MG63 (cell line): ENCODE measurements around the gene TTC33. TPM values are rescaled to one million over a fixed set of nuclear protein-coding genes. Genes with fewer than 3 reads are reported as not detected.
"Not testable (repeated sequence)": the region's sequence is repeated elsewhere in the genome, so short reads cannot be mapped to it uniquely, and the experiment has no call there.

ENCODE experiments used
- DNase-seq: peaks from one replicate; pipeline ENCODE4 v3.0.0-alpha.2; 2020
- H3K27me3 ChIP-seq: fragments of 250-450 bp; sonication (Bioruptor Pico); 2 replicates; pipeline ENCODE4 v1.5.1; 2020; ENCODE audit warnings: mild to moderate bottlenecking, moderate library complexity
- H3K36me3 ChIP-seq: fragments of 250-450 bp; sonication (Bioruptor Pico); 2 replicates; pipeline ENCODE4 v1.5.1; 2020; ENCODE audit warnings: mild to moderate bottlenecking, moderate library complexity
- H3K4me3 ChIP-seq: fragments of 250-450 bp; sonication (Bioruptor Pico); 2 replicates; pipeline ENCODE4 v1.5.1; 2020; ENCODE audit warnings: mild to moderate bottlenecking, moderate library complexity
- H3K9me3 ChIP-seq: fragments of 250-450 bp; sonication (Bioruptor Pico); 2 replicates; pipeline ENCODE4 v1.5.1; 2020; ENCODE audit warnings: mild to moderate bottlenecking, moderate library complexity
- total RNA-seq: library from RNA; depleted of rRNA; stranded (reverse); fragments of >200 nt; shearing (Covaris generic); gene quantifications from 2 replicates; pipeline ENCODE4 v1.2.3, GENCODE V29; 2014; ENCODE audit warnings: low replicate concordance

The TTC33 gene
- total RNA-seq, 1 experiment from 2014 or later: 16.3 TPM

DNA sequence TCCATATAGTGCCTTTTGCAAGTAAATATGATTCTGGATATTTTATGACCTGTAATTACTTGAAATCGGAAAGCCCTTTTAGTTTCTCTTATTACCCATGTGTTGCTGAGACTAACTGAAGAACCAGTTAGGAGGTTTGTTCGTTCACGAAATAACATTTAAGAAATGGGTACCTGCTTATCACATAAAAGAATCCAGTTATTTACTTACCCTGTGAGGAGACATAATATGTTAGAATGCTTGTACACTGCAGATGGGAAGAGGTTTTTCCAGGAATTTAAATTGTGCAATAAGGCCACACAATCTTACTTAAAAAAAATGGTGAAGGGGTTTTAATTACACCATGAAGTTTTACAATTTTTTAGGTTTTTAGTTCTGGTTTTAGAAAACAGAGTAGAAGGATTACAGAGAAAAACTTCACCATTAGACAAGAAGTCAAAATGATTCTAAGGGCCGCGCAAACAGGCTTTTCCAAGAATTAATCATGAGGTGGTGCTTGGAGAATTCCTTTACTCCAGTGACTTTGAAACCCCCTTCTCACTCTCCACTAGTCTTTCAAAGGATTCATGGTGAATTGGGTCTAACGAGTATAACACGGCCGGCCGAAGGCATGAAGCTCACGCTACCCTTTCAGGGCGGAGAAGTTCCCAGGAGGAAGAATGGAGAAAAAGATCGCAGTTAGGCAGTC, 77.2 kb downstream of the TTC33 start:
- no peaks in the 10 kb centered on the region for H3K27me3 ChIP-seq
- peak overlapping the region; percentile 88 for H3K4me3 ChIP-seq
- H3K9me3 ChIP-seq: no peaks in the 10 kb centered on the region
- H3K36me3 ChIP-seq: no peaks in the 10 kb centered on the region
- no peak for DNase-seq

GRCh38 chr5:40678026-40678425, 77.7 kb downstream of the TTC33 start:
- H3K27me3 ChIP-seq: no peaks in the 10 kb centered on the region
- H3K36me3 ChIP-seq: no peaks in the 10 kb centered on the region
- no peak for DNase-seq
- H3K9me3 ChIP-seq: no peaks in the 10 kb centered on the region
- peak overlapping the region; percentile 88; the same call in 1 of the 2 replicates for H3K4me3 ChIP-seq

- Histone ChIP-seq H3K9me3 (no peaks in the 10 kb centered on the region), H3K36me3 (no peaks in the 10 kb centered on the region), H3K27me3 (no peaks in the 10 kb centered on the region), H3K4me3 (no peak overlapping the region)
- DNase-seq: no peak
These were observed 78.3 kb downstream of the TTC33 start for GRCh38 chr5:40677456-40677855.

GRCh38 chr5:40676613-40677343, 79.0 kb downstream of the TTC33 start:
- Histone ChIP-seq H3K4me3 (no peak overlapping the region), H3K36me3 (no peaks in the 10 kb centered on the region), H3K27me3 (no peaks in the 10 kb centered on the region), H3K9me3 (no peaks in the 10 kb centered on the region)
- DNase-seq: peak; percentile 93

GRCh38 chr5:40675396-40676133, 80.2 kb downstream of the TTC33 start:
- Histone ChIP-seq H3K4me3 (no peak overlapping the region), H3K36me3 (no peaks in the 10 kb centered on the region), H3K27me3 (no peaks in the 10 kb centered on the region), H3K9me3 (no peaks in the 10 kb centered on the region)
- DNase-seq: no peak

GRCh38 chr5:40674661-40675235, 81.0 kb downstream of the TTC33 start:
- Histone ChIP-seq H3K9me3 (no peaks in the 10 kb centered on the region), H3K4me3 (no peak overlapping the region), H3K27me3 (no peaks in the 10 kb centered on the region), H3K36me3 (no peaks in the 10 kb centered on the region)
- DNase-seq: no peak

- Histone ChIP-seq H3K27me3 (no peaks in the 10 kb centered on the region), H3K9me3 (no peaks in the 10 kb centered on the region), H3K4me3 (no peak overlapping the region), H3K36me3 (no peaks in the 10 kb centered on the region)
- no peak for DNase-seq
These were observed 83.3 kb downstream of the TTC33 start for GRCh38 chr5:40672425-40672824.

DNA sequence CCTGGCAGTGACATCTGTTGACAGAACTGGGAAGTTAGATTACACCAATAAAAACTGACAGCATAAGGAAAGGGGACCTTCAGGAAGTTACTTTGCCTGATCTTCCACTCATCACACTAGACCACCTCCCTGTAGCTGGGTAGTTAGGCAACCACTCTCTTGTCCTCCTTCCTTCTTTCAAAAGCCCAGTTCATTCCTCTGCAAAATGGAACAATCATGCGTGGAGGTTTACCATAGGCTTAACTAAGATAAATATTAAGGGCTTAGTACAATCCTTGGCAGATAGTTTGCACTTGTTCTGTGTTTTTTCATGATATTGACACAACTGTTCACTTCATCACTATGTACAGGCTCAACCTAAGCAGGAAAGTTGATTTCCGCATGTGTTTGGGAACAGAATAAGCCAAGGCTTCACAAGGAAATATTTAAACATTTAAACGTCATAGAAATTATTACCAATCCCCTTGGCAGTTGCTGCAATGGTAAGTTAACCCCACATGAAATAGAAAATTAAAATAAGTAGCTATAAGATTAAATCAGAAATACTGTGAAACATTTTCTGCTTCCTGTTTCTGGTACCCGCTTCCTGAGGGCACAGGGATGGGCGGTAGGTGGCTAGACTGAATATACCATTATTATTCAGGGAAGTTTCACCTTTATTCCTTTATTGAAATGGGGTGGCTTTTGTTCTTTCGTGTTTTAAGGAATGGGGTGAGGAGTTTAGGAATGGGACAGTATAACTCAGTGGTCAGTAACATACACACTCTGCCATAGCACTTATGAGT, 86.0 kb downstream of the TTC33 start:
- H3K4me3 ChIP-seq: no peak overlapping the region
- no peak for DNase-seq
- H3K9me3 ChIP-seq: no peaks in the 10 kb centered on the region
- H3K27me3 ChIP-seq: no peaks in the 10 kb centered on the region
- no peaks in the 10 kb centered on the region for H3K36me3 ChIP-seq

- Histone ChIP-seq H3K9me3 (no peaks in the 10 kb centered on the region), H3K27me3 (no peaks in the 10 kb centered on the region), H3K4me3 (no peak overlapping the region), H3K36me3 (no peaks in the 10 kb centered on the region)
- DNase-seq: no peak
These were observed 88.5 kb downstream of the TTC33 start for GRCh38 chr5:40667161-40667663.

- H3K4me3 ChIP-seq: no peak overlapping the region
- DNase-seq: no peak
- H3K9me3 ChIP-seq: no peaks in the 10 kb centered on the region
- H3K36me3 ChIP-seq: no peaks in the 10 kb centered on the region
- no peaks in the 10 kb centered on the region for H3K27me3 ChIP-seq
These were observed 89.1 kb downstream of the TTC33 start for GRCh38 chr5:40666657-40667056.

- Histone ChIP-seq H3K27me3 (no peaks in the 10 kb centered on the region), H3K4me3 (no peak overlapping the region)
These were observed 90.0 kb downstream of the TTC33 start for GRCh38 chr5:40665635-40666298.

GRCh38 chr5:40660751-40661150, 95.0 kb downstream of the TTC33 start:
- no peaks in the 10 kb centered on the region for H3K36me3 ChIP-seq
- H3K9me3 ChIP-seq: no peaks in the 10 kb centered on the region
- H3K27me3 ChIP-seq: no peaks in the 10 kb centered on the region
- H3K4me3 ChIP-seq: no peak overlapping the region
- no peak for DNase-seq

More at GRCh38 chr5:40665635-40666298, 90.0 kb downstream of the TTC33 start:
- Histone ChIP-seq H3K9me3 (no peaks in the 10 kb centered on the region), H3K36me3 (no peaks in the 10 kb centered on the region)
- no peak for DNase-seq

DNA sequence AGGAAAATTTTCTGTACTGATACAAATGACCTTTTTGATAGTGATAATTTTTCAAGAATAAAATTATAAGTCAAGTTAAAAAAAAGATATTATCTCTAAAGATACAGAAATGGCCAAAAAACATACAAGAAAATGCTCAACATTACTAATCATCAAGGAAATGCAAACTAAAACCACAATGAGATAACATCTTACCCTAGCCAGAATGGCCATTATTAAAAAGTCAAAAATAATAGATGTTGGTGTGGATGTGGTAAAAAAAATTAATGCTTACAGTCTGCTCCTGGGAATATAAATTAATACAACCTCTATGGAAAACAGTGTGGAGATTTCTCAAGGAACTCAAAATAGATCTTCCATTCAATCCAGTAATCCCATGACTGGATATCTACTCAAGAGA, 99.0 kb downstream of the TTC33 start:
- Histone ChIP-seq H3K36me3 (no peaks in the 10 kb centered on the region), H3K9me3 (0 out of 2 replicates have a peak, but pooled peaks cover 2% of the 10 kb centered on the region), H3K27me3 (no peaks in the 10 kb centered on the region), H3K4me3 (no peak overlapping the region)
- no peak for DNase-seq

- not testable (repeated sequence) for H3K9me3 ChIP-seq, H3K4me3 ChIP-seq, DNase-seq, H3K27me3 ChIP-seq, H3K36me3 ChIP-seq
These were observed 99.7 kb downstream of the TTC33 start for GRCh38 chr5:40656091-40656490.

DNA sequence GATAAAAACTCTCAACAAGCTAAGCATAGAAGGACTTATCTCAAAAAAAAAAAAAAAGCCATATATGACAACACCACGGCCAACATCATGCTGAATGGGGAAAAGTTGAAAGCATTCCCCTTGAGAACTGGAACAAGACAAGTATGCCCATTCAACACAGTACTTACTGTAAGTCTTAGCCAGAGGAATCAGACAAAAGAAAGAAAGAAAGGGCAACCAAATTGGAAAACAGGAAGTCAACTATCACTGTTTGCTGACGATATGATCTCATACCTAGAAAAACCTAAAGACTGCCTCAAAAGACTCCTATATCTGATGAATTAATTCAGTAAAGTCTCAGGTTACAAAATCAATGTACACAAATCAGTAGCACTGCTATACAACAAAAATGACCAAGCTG, 100.6 kb downstream of the TTC33 start:
- Histone ChIP-seq H3K36me3 (no peaks in the 10 kb centered on the region), H3K4me3 (no peak overlapping the region), H3K9me3 (0 out of 2 replicates have a peak, but pooled peaks cover 2% of the 10 kb centered on the region), H3K27me3 (0 out of 2 replicates have a peak, but pooled peaks cover 3% of the 10 kb centered on the region)
- no peak for DNase-seq
